H1 (cell line): ENCODE measurements around the gene TCERG1L. TPM values are rescaled to one million over a fixed set of nuclear protein-coding genes. Genes with fewer than 3 reads are reported as not detected.

ENCODE experiments used
- CTCF ChIA-PET: fragments of 300-600 bp; sonication (Branson Sonifier 250); formaldehyde crosslinking; loops from one replicate; lab custom pipeline; 2021; ENCODE audit not compliant: partially characterized antibody; lab: Charles Lee
- POLR2A ChIA-PET: fragments of 300-600 bp; sonication (Branson Sonifier 250); formaldehyde crosslinking; loops from one replicate; lab custom pipeline; 2021; ENCODE audit warnings: inconsistent platforms; ENCODE audit not compliant: partially characterized antibody; lab: Charles Lee
- DNase-seq, 2 experiments: peaks; one replicate each; pipeline versions ENCODE4 v3.0.0 to v3.0.0-alpha.2; 2010 to 2022; ENCODE audit warnings: low spot score in 2 of 2, low read depth in 1 of 2, mixed read lengths in 1 of 2
- FAIRE-seq: peaks from 2 replicates; lab custom pipeline; 2011; peaks lifted over from hg19 to GRCh38; lab: Jason Lieb, UNC
- H2AFZ ChIP-seq: 2 replicates; pipeline ENCODE4 v1.8.1; 2012; ENCODE audit warnings: low read length, inconsistent platforms
- H2AK5ac ChIP-seq: 2 replicates; pipeline ENCODE4 v1.6.1; 2013; ENCODE audit warnings: low read depth, low read length
- H2BK120ac ChIP-seq: replicated peaks from 2 replicates; pipeline ENCODE3; 2013; ENCODE audit warnings: low read depth, low read length, inconsistent platforms
- H2BK12ac ChIP-seq: 2 replicates; pipeline ENCODE4 v1.6.1; 2013; ENCODE audit warnings: low read depth, low read length
- H2BK15ac ChIP-seq: 2 replicates; pipeline ENCODE4 v1.6.1; 2013; ENCODE audit warnings: low read length
- H2BK20ac ChIP-seq: 2 replicates; pipeline ENCODE4 v1.6.1; 2013; ENCODE audit warnings: low read length
- H2BK5ac ChIP-seq: 2 replicates; pipeline ENCODE4 v1.6.1; 2013; ENCODE audit warnings: low read depth, low read length
- H3K14ac ChIP-seq: 2 replicates; pipeline ENCODE4 v1.6.1; 2013; ENCODE audit warnings: inconsistent platforms; ENCODE audit not compliant: insufficient read length
- H3K18ac ChIP-seq: 2 replicates; pipeline ENCODE4 v1.6.1; 2013; ENCODE audit warnings: low read length; ENCODE audit errors: extremely low read depth
- H3K23ac ChIP-seq: 2 replicates; pipeline ENCODE4 v1.6.1; 2013; ENCODE audit warnings: inconsistent platforms; ENCODE audit not compliant: insufficient read length
- H3K23me2 ChIP-seq: 2 replicates; pipeline ENCODE4 v1.6.1; 2013; ENCODE audit warnings: low read depth, low read length
- H3K27ac ChIP-seq: 2 replicates; pipeline ENCODE4 v1.6.1; 2011; ENCODE audit warnings: low read depth, low read length, inconsistent platforms
- H3K27me3 ChIP-seq, 4 experiments: replicated peaks in 1 of 4; 1 replicate in 1 of 4; 2 replicates in 3 of 4; pipeline versions ENCODE4 v1.6.1 to v1.8.1; 2011 to 2013; ENCODE audit warnings: low read length in 3 of 4, mild to moderate bottlenecking in 3 of 4, inconsistent platforms in 2 of 4, mixed read lengths in 2 of 4, moderate library complexity in 1 of 4; ENCODE audit not compliant: control insufficient read depth in 3 of 4, insufficient read depth in 3 of 4; ENCODE audit errors: extremely low read depth in 1 of 4
- H3K36me3 ChIP-seq, 4 experiments: 2 replicates each; pipeline versions ENCODE4 v1.6.1 to v1.8.1; 2011 to 2013; ENCODE audit warnings: mild to moderate bottlenecking in 4 of 4, low read length in 3 of 4, moderate library complexity in 2 of 4, control low read depth in 1 of 4, inconsistent platforms in 1 of 4; ENCODE audit not compliant: insufficient read depth in 4 of 4, control insufficient read depth in 2 of 4
- H3K4ac ChIP-seq: replicated peaks from 2 replicates; pipeline ENCODE3; 2013; ENCODE audit warnings: low read length, low read depth, mixed read lengths, inconsistent platforms; ENCODE audit not compliant: insufficient read length
- H3K4me1 ChIP-seq, 4 experiments: replicated peaks in 1 of 4; 1 replicate in 1 of 4; 2 replicates in 3 of 4; pipeline versions ENCODE4 v1.6.1 to v1.8.1; 2011 to 2013; ENCODE audit warnings: low read length in 3 of 4, inconsistent platforms in 2 of 4, mixed read lengths in 1 of 4; ENCODE audit not compliant: insufficient read depth in 4 of 4, control insufficient read depth in 3 of 4
- H3K4me2 ChIP-seq, 2 experiments: 2 replicates each; pipeline versions ENCODE4 v1.6.1 to v1.8.1; 2011 to 2013; ENCODE audit warnings: low read depth in 2 of 2, low read length in 2 of 2, control low read depth in 1 of 2, inconsistent platforms in 1 of 2, mild to moderate bottlenecking in 1 of 2; ENCODE audit not compliant: insufficient read depth in 1 of 2
- H3K4me3 ChIP-seq, 4 experiments: fragments of 200-600, 300-600 bp in 1 of 4; sonication (generic), shearing (Covaris generic), sonication (Bioruptor Twin) in 1 of 4; 2 replicates each; pipeline versions ENCODE4 v1.5.1 to v1.8.1; 2011 to 2016; ENCODE audit warnings: low read length in 4 of 4, low read depth in 3 of 4, control low read depth in 2 of 4, inconsistent platforms in 2 of 4, mild to moderate bottlenecking in 2 of 4, mixed read lengths in 1 of 4, moderate library complexity in 1 of 4; ENCODE audit not compliant: insufficient read depth in 2 of 4; ENCODE audit errors: extremely low read depth in 1 of 4
- H3K56ac ChIP-seq: replicated peaks from 2 replicates; pipeline ENCODE3; 2013; ENCODE audit warnings: low read depth, mild to moderate bottlenecking, mixed read lengths, low read length, inconsistent platforms; ENCODE audit not compliant: insufficient read length
- H3K79me1 ChIP-seq: 2 replicates; pipeline ENCODE4 v1.6.1; 2013; ENCODE audit warnings: low read depth, low read length, control low read depth
- H3K79me2 ChIP-seq, 2 experiments: 2 replicates each; pipeline versions ENCODE4 v1.6.1 to v1.8.1; 2012 to 2013; ENCODE audit warnings: low read length in 2 of 2, mild to moderate bottlenecking in 2 of 2, inconsistent platforms in 1 of 2; ENCODE audit not compliant: insufficient read depth in 2 of 2, control insufficient read depth in 1 of 2
- H3K9ac ChIP-seq, 4 experiments: replicated peaks in 1 of 4; 1 replicate in 1 of 4; 2 replicates in 3 of 4; pipeline versions ENCODE4 v1.6.1 to v1.8.1; 2011 to 2013; ENCODE audit warnings: low read depth in 3 of 4, low read length in 3 of 4, control low read depth in 2 of 4, mild to moderate bottlenecking in 2 of 4, moderate library complexity in 2 of 4, inconsistent platforms in 1 of 4; ENCODE audit errors: extremely low read depth in 1 of 4
- H3K9me3 ChIP-seq, 2 experiments: 2 replicates each; pipeline versions ENCODE4 v1.6.1 to v1.8.1; 2012 to 2013; ENCODE audit warnings: mild to moderate bottlenecking in 2 of 2, moderate library complexity in 2 of 2, control low read depth in 1 of 2, inconsistent platforms in 1 of 2, low read depth in 1 of 2, low read length in 1 of 2, mixed read lengths in 1 of 2; ENCODE audit not compliant: insufficient read depth in 2 of 2
- H4K20me1 ChIP-seq, 2 experiments: replicated peaks in 1 of 2; 2 replicates each; pipeline versions ENCODE3 to v1.8.1; 2011 to 2013; ENCODE audit warnings: inconsistent platforms in 2 of 2, low read length in 2 of 2, mild to moderate bottlenecking in 1 of 2; ENCODE audit not compliant: insufficient read depth in 2 of 2, control insufficient read depth in 1 of 2
- H4K5ac ChIP-seq: 2 replicates; pipeline ENCODE4 v1.6.1; 2013; ENCODE audit warnings: low read length, low read depth, mixed read lengths, inconsistent platforms; ENCODE audit not compliant: insufficient read length
- H4K8ac ChIP-seq: 2 replicates; pipeline ENCODE4 v1.8.0; 2013; ENCODE audit warnings: mild to moderate bottlenecking, moderate library complexity, low read length, inconsistent platforms; ENCODE audit not compliant: insufficient read depth; ENCODE audit errors: extremely low read depth
- H4K91ac ChIP-seq: replicated peaks from 2 replicates; pipeline ENCODE3; 2013; ENCODE audit warnings: low read length, mixed read lengths, inconsistent platforms; ENCODE audit not compliant: insufficient read length
- CREB1 ChIP-seq: IDR thresholded peaks from 2 replicates; pipeline ENCODE4 v1.6.1; 2012; ENCODE audit warnings: inconsistent platforms
- EP300 ChIP-seq, 2 experiments: IDR thresholded peaks; 1 replicate in 1 of 2; 2 replicates in 1 of 2; pipeline ENCODE4 v1.6.1; 2011 to 2012; ENCODE audit warnings: low read depth in 2 of 2, low read length in 2 of 2, mild to moderate bottlenecking in 2 of 2, borderline replicate concordance in 1 of 2, inconsistent platforms in 1 of 2, moderate library complexity in 1 of 2
- HDAC2 ChIP-seq, 2 experiments: fragments of 300-600 bp in 1 of 2; sonication (generic) in 1 of 2; IDR thresholded peaks; 2 replicates each; pipeline ENCODE4 v1.6.1; 2011 to 2012; ENCODE audit warnings: low read depth in 2 of 2, low read length in 2 of 2, mild to moderate bottlenecking in 2 of 2, moderate library complexity in 2 of 2, borderline replicate concordance in 1 of 2, inconsistent platforms in 1 of 2
- KDM5A ChIP-seq: fragments of 200-600 bp; IDR thresholded peaks from 2 replicates; pipeline ENCODE4 v1.7.1; 2012; ENCODE audit warnings: mild to moderate bottlenecking, low read length, inconsistent platforms, mixed read lengths
- POLR2AphosphoS5 ChIP-seq: IDR thresholded peaks from 2 replicates; pipeline ENCODE4 v1.6.1; 2011; ENCODE audit warnings: low read depth, low read length
- RXRA ChIP-seq: IDR thresholded peaks from 2 replicates; pipeline ENCODE4 v1.6.1; 2011; ENCODE audit warnings: low read depth, mild to moderate bottlenecking, low read length, moderate library complexity; ENCODE audit not compliant: insufficient read depth
- SUZ12 ChIP-seq: fragments of 200-600 bp; sonication (generic); IDR thresholded peaks from 2 replicates; pipeline ENCODE4 v1.6.1; 2012; ENCODE audit warnings: mild to moderate bottlenecking, inconsistent platforms, low read length, moderate library complexity, mixed read lengths
- WGBS, 2 experiments: shearing (Covaris generic) in 1 of 2; methylation state at CpG; one replicate each; pipeline versions ENCODE4 v1.1.6 to v1.1.7; 2013 to 2015; ENCODE audit warnings: low lambda C conversion rate in 2 of 2, mixed read lengths in 2 of 2, inconsistent platforms in 1 of 2, low coverage in 1 of 2, missing lambda C conversion rate in 1 of 2; ENCODE audit not compliant: insufficient replicate concordance in 2 of 2, insufficient coverage in 1 of 2, insufficient read length in 1 of 2; ENCODE audit errors: extremely low coverage in 1 of 2, missing lambda C conversion rate in 1 of 2; 5-methylcytosine and 5-hydroxymethylcytosine counted together
- polyA plus RNA-seq, 7 experiments: library from polyadenylated mRNA; depleted of rRNA in 3 of 7; stranded (reverse) in 5 of 7; unstranded in 2 of 7; fragments of >200 nt in 5 of 7; fragments of 200-250 nt in 2 of 7; gene quantifications; 1 replicate in 5 of 7; 2 replicates in 1 of 7; 4 replicates in 1 of 7; pipeline versions ENCODE4 v1.2.1 to v1.2.3, GENCODE V29; 2011 to 2013; ENCODE audit warnings: missing spikeins in 2 of 7, mixed read lengths in 2 of 7
- total RNA-seq: library from RNA; stranded (reverse); fragmentation: NEBNext Ultra II Directional; extraction: Animal tissue kit (Norgen Biotek cat#: 25700); gene quantifications from 2 replicates; pipeline ENCODE4 v1.2.1, GENCODE V29; 2021
- TF ChIP-seq, protein P1 (sequence below), 3 experiments: IDR thresholded peaks; 1 replicate in 2 of 3; 2 replicates in 1 of 3; pipeline versions ENCODE4 v1.5.1 to v1.6.1; 2011; ENCODE audit warnings: low read length in 3 of 3, mild to moderate bottlenecking in 3 of 3, inconsistent platforms in 2 of 3, low read depth in 1 of 3, moderate library complexity in 1 of 3; ENCODE audit not compliant: insufficient read depth in 1 of 3; ENCODE audit errors: control extremely low read depth in 1 of 3
- TF ChIP-seq, protein P2 (sequence below): IDR thresholded peaks from 2 replicates; pipeline ENCODE4 v1.6.1; 2011; ENCODE audit warnings: low read depth, mild to moderate bottlenecking, low read length; ENCODE audit not compliant: insufficient read depth

TCERG1L gene
- total and polyA plus RNA-seq, 2 of the 8 experiments (the other 6 are each of a cell fraction or from before 2014, with no cell fraction given) = 3.9 to 6.9 TPM

DNA sequence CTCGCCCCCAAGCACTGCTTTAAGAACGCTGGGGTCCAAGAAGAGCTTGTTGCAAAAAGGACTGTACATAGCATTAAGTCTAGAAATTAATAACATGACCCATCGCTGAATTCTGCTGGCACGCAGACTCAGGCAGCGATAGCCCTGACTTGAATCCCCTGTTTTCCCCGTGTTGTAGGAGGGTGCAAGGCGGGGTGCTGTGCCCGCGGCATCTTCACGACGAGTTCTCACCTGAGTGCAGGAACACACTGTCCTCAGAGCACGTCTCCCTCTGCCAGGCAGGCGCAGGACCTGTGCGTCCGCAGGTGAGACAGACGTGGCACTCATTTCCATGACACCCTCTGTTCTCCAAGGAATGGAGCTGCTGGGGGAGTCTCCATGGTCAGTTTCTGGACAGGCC is 243.2 kb downstream of the TCERG1L start:
- H3K23ac ChIP-seq = no peak overlapping the region
- no peak overlapping the region for H3K4ac ChIP-seq
- POLR2A ChIA-PET = interaction anchor here (1.0 kb wide), 1 partner anchor 66 kb away, joined by 3 read pairs; no protein-coding TSS in a partner anchor
- H3K56ac ChIP-seq = no peak overlapping the region
- no peak overlapping the region for H3K4me3 ChIP-seq
- no peak overlapping the region for H4K5ac ChIP-seq
- no peak overlapping the region for H2AFZ ChIP-seq
- H2BK15ac ChIP-seq = peak overlapping the region; percentile 98; the same call in 1 of the 2 replicates
- DNase-seq (no peak), FAIRE-seq (no peak)
- H3K18ac ChIP-seq = peak overlapping the region; percentile 89; the same call in 1 of the 2 replicates
- no peak overlapping the region for H3K27ac ChIP-seq
- no peak overlapping the region for H3K9ac ChIP-seq
- peak overlapping the region; percentile 15; the same call in 1 of the 2 replicates for H4K8ac ChIP-seq
- no peak overlapping the region for H3K4me2 ChIP-seq
- no peaks in the 10 kb centered on the region for H3K9me3 ChIP-seq
- H2BK120ac ChIP-seq = peak overlapping the region; percentile 4
- no peaks in the 10 kb centered on the region for H3K79me2 ChIP-seq
- no peak overlapping the region for H3K14ac ChIP-seq
- H3K4me1 ChIP-seq = peaks cover 0 to 10% (median 6%) of the 10 kb centered on the region in 4 experiments; a peak in 6 of 7 replicates
- H4K91ac ChIP-seq = peak overlapping the region; percentile 97
- H4K20me1 ChIP-seq = peaks cover 0 to 4% of the 10 kb centered on the region in 2 experiments
- CTCF ChIA-PET = interaction anchor here (1.1 to 1.7 kb wide), 3 partner anchors 9 to 16 kb away, joined by 3 to 8 read pairs (median 5); no protein-coding TSS in a partner anchor
- no peaks in the 10 kb centered on the region for H3K27me3 ChIP-seq
- H3K23me2 ChIP-seq = peaks cover 6% of the 10 kb centered on the region
- no peak overlapping the region; the same call in 1 of the 2 replicates for H2AK5ac ChIP-seq
- 90% methylated on average over 16 of the region's 16 CpGs; no CpG with 5 or more reads in 1 of the 2 experiments for WGBS, 2 experiments
- peaks cover 5% of the 10 kb centered on the region; the same call in 1 of the 2 replicates for H3K79me1 ChIP-seq
- no peaks in the 10 kb centered on the region; a peak in 1 of 8 replicates for H3K36me3 ChIP-seq
- peak overlapping the region; percentile 99 for H2BK12ac ChIP-seq
- H2BK5ac ChIP-seq = peak overlapping the region; percentile 80; the same call in 1 of the 2 replicates
- peak overlapping the region; percentile 76; the same call in 1 of the 2 replicates for H2BK20ac ChIP-seq
- TF ChIP-seq POLR2AphosphoS5 = no peak
- no peak for TF ChIP-seq SUZ12
- TF ChIP-seq CREB1 = no peak
- TF ChIP-seq HDAC2 (IDR thresholded peaks at IDR 0.05; ENCODE audit: borderline replicate concordance in 1 of 2, low read depth in 2 of 2, low read length in 2 of 2) = no peak
- TF ChIP-seq KDM5A = no peak
- TF ChIP-seq EP300 (IDR thresholded peaks at IDR 0.05; ENCODE audit: borderline replicate concordance in 1 of 2, low read depth in 2 of 2, low read length in 2 of 2) = no peak
- TF ChIP-seq, protein P1, sequence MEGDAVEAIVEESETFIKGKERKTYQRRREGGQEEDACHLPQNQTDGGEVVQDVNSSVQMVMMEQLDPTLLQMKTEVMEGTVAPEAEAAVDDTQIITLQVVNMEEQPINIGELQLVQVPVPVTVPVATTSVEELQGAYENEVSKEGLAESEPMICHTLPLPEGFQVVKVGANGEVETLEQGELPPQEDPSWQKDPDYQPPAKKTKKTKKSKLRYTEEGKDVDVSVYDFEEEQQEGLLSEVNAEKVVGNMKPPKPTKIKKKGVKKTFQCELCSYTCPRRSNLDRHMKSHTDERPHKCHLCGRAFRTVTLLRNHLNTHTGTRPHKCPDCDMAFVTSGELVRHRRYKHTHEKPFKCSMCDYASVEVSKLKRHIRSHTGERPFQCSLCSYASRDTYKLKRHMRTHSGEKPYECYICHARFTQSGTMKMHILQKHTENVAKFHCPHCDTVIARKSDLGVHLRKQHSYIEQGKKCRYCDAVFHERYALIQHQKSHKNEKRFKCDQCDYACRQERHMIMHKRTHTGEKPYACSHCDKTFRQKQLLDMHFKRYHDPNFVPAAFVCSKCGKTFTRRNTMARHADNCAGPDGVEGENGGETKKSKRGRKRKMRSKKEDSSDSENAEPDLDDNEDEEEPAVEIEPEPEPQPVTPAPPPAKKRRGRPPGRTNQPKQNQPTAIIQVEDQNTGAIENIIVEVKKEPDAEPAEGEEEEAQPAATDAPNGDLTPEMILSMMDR (IDR thresholded peaks at IDR 0.05; ENCODE audit: control extremely low read depth in 1 of 3, insufficient read depth in 1 of 3, low read depth in 1 of 3, low read length in 3 of 3) = no peak
- TF ChIP-seq RXRA = no peak
- TF ChIP-seq, protein P2, sequence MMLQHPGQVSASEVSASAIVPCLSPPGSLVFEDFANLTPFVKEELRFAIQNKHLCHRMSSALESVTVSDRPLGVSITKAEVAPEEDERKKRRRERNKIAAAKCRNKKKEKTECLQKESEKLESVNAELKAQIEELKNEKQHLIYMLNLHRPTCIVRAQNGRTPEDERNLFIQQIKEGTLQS = no peak
